DND-41 (cell line): Measurements from ENCODE around the gene DENND6A.

Experiments used
- ATAC-seq: fragments of 200-7000 bp; cut with Tn5 transposase; 3 replicates; pipeline ENCODE4 v1.9.1; 2021; ENCODE audit warnings: low read depth; ENCODE audit not compliant: insufficient read depth
- DNase-seq: peaks from one replicate; pipeline ENCODE4 v3.0.0-alpha.2; 2020
- H2AFZ ChIP-seq: 2 replicates; pipeline ENCODE4 v1.6.0; 2012; ENCODE audit warnings: low read depth, low read length
- H3K27ac ChIP-seq: 2 replicates; pipeline ENCODE4 v1.5.1; 2012; ENCODE audit warnings: low read length, inconsistent platforms
- H3K27me3 ChIP-seq: fragments of 200-600 bp; sonication (generic); 2 replicates; pipeline ENCODE4 v1.6.0; 2012; ENCODE audit warnings: low read length, mild to moderate bottlenecking, inconsistent platforms; ENCODE audit not compliant: insufficient read depth, poor library complexity
- H3K36me3 ChIP-seq: 2 replicates; pipeline ENCODE4 v1.5.1; 2012; ENCODE audit warnings: low read length, inconsistent platforms; ENCODE audit not compliant: insufficient read depth
- H3K4me1 ChIP-seq: 2 replicates; pipeline ENCODE4 v1.5.1; 2012; ENCODE audit warnings: mild to moderate bottlenecking, low read length; ENCODE audit not compliant: insufficient read depth
- H3K4me2 ChIP-seq: 2 replicates; pipeline ENCODE4 v1.6.0; 2012; ENCODE audit warnings: mild to moderate bottlenecking, moderate library complexity, low read length, inconsistent platforms; ENCODE audit not compliant: insufficient read depth
- H3K4me3 ChIP-seq, 2 experiments: fragments of 200-600 bp in 1 of 2; shearing (Covaris generic) in 1 of 2; 2 replicates each; pipeline ENCODE4 v1.5.1; 2012 to 2016; ENCODE audit warnings: inconsistent platforms in 2 of 2, low read length in 2 of 2, mild to moderate bottlenecking in 2 of 2, low read depth in 1 of 2, moderate library complexity in 1 of 2
- H3K79me2 ChIP-seq: 2 replicates; pipeline ENCODE4 v1.6.0; 2012; ENCODE audit warnings: low read length, inconsistent platforms; ENCODE audit not compliant: insufficient read depth
- H3K9ac ChIP-seq: 2 replicates; pipeline ENCODE4 v1.6.0; 2012; ENCODE audit warnings: low read depth, mild to moderate bottlenecking, inconsistent platforms, low read length, moderate library complexity
- H3K9me3 ChIP-seq: 2 replicates; pipeline ENCODE4 v1.5.1; 2012; ENCODE audit warnings: low read length, moderate library complexity, mild to moderate bottlenecking, inconsistent platforms; ENCODE audit not compliant: insufficient read depth, severe bottlenecking
- H4K20me1 ChIP-seq: 2 replicates; pipeline ENCODE4 v1.6.0; 2012; ENCODE audit warnings: low read length; ENCODE audit not compliant: insufficient read depth
- CTCF ChIP-seq: IDR thresholded peaks from 2 replicates; pipeline ENCODE4 v1.5.1; 2012; ENCODE audit warnings: borderline replicate concordance, low read length, moderate library complexity, mild to moderate bottlenecking; ENCODE audit not compliant: poor library complexity, severe bottlenecking; ENCODE audit errors: extremely low read depth
- EZH2 ChIP-seq: IDR thresholded peaks from 3 replicates; pipeline ENCODE4 v1.6.1; 2012; ENCODE audit warnings: borderline replicate concordance, low read depth, mild to moderate bottlenecking, moderate library complexity, low read length, inconsistent platforms; ENCODE audit not compliant: severe bottlenecking

The DENND6A gene

GRCh38 chr3:57661404-57661803, 31.5 kb downstream of the DENND6A start:
- Histone ChIP-seq H3K9ac (no peak overlapping the region), H3K9me3 (no peaks in the 10 kb centered on the region), H3K36me3 (peaks cover 89% of the 10 kb centered on the region), H3K79me2 (no peaks in the 10 kb centered on the region), H2AFZ (no peak overlapping the region), H3K4me2 (no peak overlapping the region), H3K27me3 (no peaks in the 10 kb centered on the region), H4K20me1 (no peaks in the 10 kb centered on the region), H3K4me1 (no peaks in the 10 kb centered on the region), H3K27ac (no peak overlapping the region), H3K4me3 (no peak overlapping the region)
- TF ChIP-seq EZH2 (no peak), CTCF (no peak)
- DNase-seq (no peak), ATAC-seq (no peak)

- no peak for TF ChIP-seq EZH2
- no peak for TF ChIP-seq CTCF
- H3K79me2 ChIP-seq = no peaks in the 10 kb centered on the region
- no peaks in the 10 kb centered on the region for H3K27me3 ChIP-seq
- peaks cover 88% of the 10 kb centered on the region for H3K36me3 ChIP-seq
- no peaks in the 10 kb centered on the region for H3K4me1 ChIP-seq
- ATAC-seq (no peak), DNase-seq (no peak)
- H3K27ac ChIP-seq = no peak overlapping the region
- no peaks in the 10 kb centered on the region for H4K20me1 ChIP-seq
- H3K4me2 ChIP-seq = no peak overlapping the region
- no peak overlapping the region for H3K4me3 ChIP-seq
- H3K9ac ChIP-seq = no peak overlapping the region
- no peak overlapping the region for H2AFZ ChIP-seq
- H3K9me3 ChIP-seq = no peaks in the 10 kb centered on the region
These were observed 33.0 kb downstream of the DENND6A start for GRCh38 chr3:57659806-57660439.

- ATAC-seq (no peak), DNase-seq (no peak)
- no peak overlapping the region for H3K4me2 ChIP-seq
- no peaks in the 10 kb centered on the region for H3K27me3 ChIP-seq
- no peaks in the 10 kb centered on the region for H3K4me1 ChIP-seq
- peaks cover 86% of the 10 kb centered on the region for H3K36me3 ChIP-seq
- H2AFZ ChIP-seq = no peak overlapping the region
- H3K79me2 ChIP-seq = no peaks in the 10 kb centered on the region
- no peaks in the 10 kb centered on the region for H3K9me3 ChIP-seq
- no peak overlapping the region for H3K4me3 ChIP-seq
- TF ChIP-seq CTCF (no peak), EZH2 (no peak)
- H3K9ac ChIP-seq = no peak overlapping the region
- no peak overlapping the region for H3K27ac ChIP-seq
- no peaks in the 10 kb centered on the region for H4K20me1 ChIP-seq
These were observed 33.7 kb downstream of the DENND6A start for GRCh38 chr3:57659004-57659673.
